Rectal smooth muscle tissue (tissue), 1 donor: Measurements from ENCODE around the gene HDAC7.
"Not testable (repeated sequence)": the region's sequence is repeated elsewhere in the genome, so short reads cannot be mapped to it uniquely, and the experiment has no call there.

ENCODE experiments used
- H3K27ac ChIP-seq: one replicate; pipeline ENCODE4 v1.7.0; 2013; ENCODE audit warnings: low read depth, low read length, inconsistent platforms
- H3K27me3 ChIP-seq: one replicate; pipeline ENCODE4 v1.7.0; 2013; ENCODE audit warnings: low read length; ENCODE audit not compliant: control insufficient read depth, insufficient read depth
- H3K36me3 ChIP-seq: one replicate; pipeline ENCODE4 v1.7.0; 2013; ENCODE audit warnings: low read length; ENCODE audit not compliant: control insufficient read depth, insufficient read depth
- H3K4me1 ChIP-seq: one replicate; pipeline ENCODE4 v1.7.0; 2013; ENCODE audit warnings: low read length; ENCODE audit not compliant: control insufficient read depth, insufficient read depth
- H3K4me3 ChIP-seq: one replicate; pipeline ENCODE4 v1.7.0; 2013; ENCODE audit warnings: low read length
- H3K9ac ChIP-seq: one replicate; pipeline ENCODE4 v1.7.0; 2013; ENCODE audit warnings: low read length

HDAC7 gene

GRCh38 chr12:47812797-47813510, 6.7 kb downstream of the HDAC7 start:
- Histone ChIP-seq H3K27me3 (no peaks in the 10 kb centered on the region), H3K27ac (peak overlapping the region; percentile 97), H3K4me3 (peak overlapping the region; percentile 64), H3K36me3 (no peaks in the 10 kb centered on the region), H3K9ac (peak overlapping the region; percentile 46), H3K4me1 (peaks cover 71% of the 10 kb centered on the region)

- Histone ChIP-seq H3K4me3 (peak overlapping the region; percentile 27), H3K4me1 (peaks cover 71% of the 10 kb centered on the region), H3K9ac (no peak overlapping the region), H3K36me3 (no peaks in the 10 kb centered on the region), H3K27ac (peak overlapping the region; percentile 97), H3K27me3 (no peaks in the 10 kb centered on the region)
Observed at GRCh38 chr12:47811581-47812484, 7.9 kb downstream of the HDAC7 start.

GRCh38 chr12:47811072-47811396, 8.7 kb downstream of the HDAC7 start:
- Histone ChIP-seq H3K4me1 (peaks cover 73% of the 10 kb centered on the region), H3K9ac (peak overlapping the region; percentile 34)

GRCh38 chr12:47809518-47809917, 10.2 kb downstream of the HDAC7 start:
- H3K27ac ChIP-seq: peak overlapping the region; percentile 97
- H3K4me1 ChIP-seq: peaks cover 85% of the 10 kb centered on the region
- H3K9ac ChIP-seq, H3K4me3 ChIP-seq, H3K27me3 ChIP-seq, H3K36me3 ChIP-seq: not testable (repeated sequence)

More at GRCh38 chr12:47811072-47811396, 8.7 kb downstream of the HDAC7 start:
- H3K36me3 ChIP-seq: no peaks in the 10 kb centered on the region
- no peaks in the 10 kb centered on the region for H3K27me3 ChIP-seq
- peak overlapping the region; percentile 14 for H3K4me3 ChIP-seq
- peak overlapping the region; percentile 97 for H3K27ac ChIP-seq

- Histone ChIP-seq H3K36me3 (no peaks in the 10 kb centered on the region), H3K9ac (no peak overlapping the region), H3K4me3 (no peak overlapping the region), H3K27ac (peak overlapping the region; percentile 63), H3K4me1 (peaks cover 85% of the 10 kb centered on the region), H3K27me3 (no peaks in the 10 kb centered on the region)
Observed at GRCh38 chr12:47808574-47809365, 10.9 kb downstream of the HDAC7 start.

- H3K27ac ChIP-seq: peak overlapping the region; percentile 63
- H3K4me3 ChIP-seq: peak overlapping the region; percentile 22
- H3K9ac ChIP-seq: no peak overlapping the region
- H3K4me1 ChIP-seq: peaks cover 85% of the 10 kb centered on the region
- H3K36me3 ChIP-seq: no peaks in the 10 kb centered on the region
- no peaks in the 10 kb centered on the region for H3K27me3 ChIP-seq
Observed at GRCh38 chr12:47808050-47808449, 11.7 kb downstream of the HDAC7 start.

- no peak overlapping the region for H3K9ac ChIP-seq
- no peaks in the 10 kb centered on the region for H3K27me3 ChIP-seq
- H3K27ac ChIP-seq: peak overlapping the region; percentile 63
- H3K36me3 ChIP-seq: no peaks in the 10 kb centered on the region
- H3K4me3 ChIP-seq: no peak overlapping the region
- H3K4me1 ChIP-seq: peaks cover 83% of the 10 kb centered on the region
Observed at GRCh38 chr12:47807338-47807737, 12.4 kb downstream of the HDAC7 start.

- no peak overlapping the region for H3K9ac ChIP-seq
- H3K4me3 ChIP-seq: no peak overlapping the region
- H3K4me1 ChIP-seq: peaks cover 81% of the 10 kb centered on the region
- no peaks in the 10 kb centered on the region for H3K36me3 ChIP-seq
- H3K27ac ChIP-seq: peak overlapping the region; percentile 73
- no peaks in the 10 kb centered on the region for H3K27me3 ChIP-seq
Observed at GRCh38 chr12:47805417-47805816, 14.3 kb downstream of the HDAC7 start.

GRCh38 chr12:47804171-47804570, 15.5 kb downstream of the HDAC7 start:
- Histone ChIP-seq H3K36me3 (no peaks in the 10 kb centered on the region), H3K9ac (no peak overlapping the region), H3K4me3 (no peak overlapping the region), H3K27me3 (no peaks in the 10 kb centered on the region), H3K4me1 (peaks cover 87% of the 10 kb centered on the region), H3K27ac (no peak overlapping the region)

- Histone ChIP-seq H3K27ac (no peak overlapping the region), H3K4me1 (peaks cover 78% of the 10 kb centered on the region), H3K27me3 (no peaks in the 10 kb centered on the region), H3K9ac (no peak overlapping the region), H3K4me3 (no peak overlapping the region), H3K36me3 (no peaks in the 10 kb centered on the region)
Observed at GRCh38 chr12:47803191-47803875, 16.4 kb downstream of the HDAC7 start.

- Histone ChIP-seq H3K27me3 (no peaks in the 10 kb centered on the region), H3K27ac (peak overlapping the region; percentile 36), H3K9ac (no peak overlapping the region), H3K36me3 (no peaks in the 10 kb centered on the region), H3K4me1 (peaks cover 68% of the 10 kb centered on the region), H3K4me3 (no peak overlapping the region)
Observed at GRCh38 chr12:47802312-47802711, 17.4 kb downstream of the HDAC7 start.

GRCh38 chr12:47801904-47802246, 17.8 kb downstream of the HDAC7 start:
- H3K36me3 ChIP-seq: peaks cover 1% of the 10 kb centered on the region
- peak overlapping the region; percentile 36 for H3K27ac ChIP-seq
- no peak overlapping the region for H3K9ac ChIP-seq
- peaks cover 64% of the 10 kb centered on the region for H3K4me1 ChIP-seq
- H3K4me3 ChIP-seq: peak overlapping the region; percentile 10
- H3K27me3 ChIP-seq: no peaks in the 10 kb centered on the region
